ENCODE data around the gene IGLON5.

Gene IGLON5

DNA sequence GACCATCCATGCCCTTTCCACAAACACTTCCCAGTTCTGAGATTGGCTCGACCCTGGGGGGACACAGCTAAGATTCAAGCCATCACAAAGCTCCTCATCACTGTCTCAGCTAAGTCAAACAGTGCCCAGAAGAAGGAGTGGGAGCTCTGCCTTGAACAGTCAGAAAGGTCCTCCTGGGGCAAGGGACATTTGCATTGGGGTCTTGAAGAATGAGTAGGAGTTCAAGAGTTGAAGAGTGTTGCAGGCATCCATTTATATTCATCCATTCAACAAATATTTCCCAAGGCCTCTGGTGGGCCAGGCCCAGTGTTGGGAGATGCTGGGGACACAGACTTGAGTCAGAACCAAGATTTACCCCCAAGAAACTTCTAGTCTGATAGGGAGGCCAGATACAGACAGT, 6.5 kb downstream of the IGLON5 start:
- no peak for DNase-seq (ENCODE audit: low read depth)

DNA sequence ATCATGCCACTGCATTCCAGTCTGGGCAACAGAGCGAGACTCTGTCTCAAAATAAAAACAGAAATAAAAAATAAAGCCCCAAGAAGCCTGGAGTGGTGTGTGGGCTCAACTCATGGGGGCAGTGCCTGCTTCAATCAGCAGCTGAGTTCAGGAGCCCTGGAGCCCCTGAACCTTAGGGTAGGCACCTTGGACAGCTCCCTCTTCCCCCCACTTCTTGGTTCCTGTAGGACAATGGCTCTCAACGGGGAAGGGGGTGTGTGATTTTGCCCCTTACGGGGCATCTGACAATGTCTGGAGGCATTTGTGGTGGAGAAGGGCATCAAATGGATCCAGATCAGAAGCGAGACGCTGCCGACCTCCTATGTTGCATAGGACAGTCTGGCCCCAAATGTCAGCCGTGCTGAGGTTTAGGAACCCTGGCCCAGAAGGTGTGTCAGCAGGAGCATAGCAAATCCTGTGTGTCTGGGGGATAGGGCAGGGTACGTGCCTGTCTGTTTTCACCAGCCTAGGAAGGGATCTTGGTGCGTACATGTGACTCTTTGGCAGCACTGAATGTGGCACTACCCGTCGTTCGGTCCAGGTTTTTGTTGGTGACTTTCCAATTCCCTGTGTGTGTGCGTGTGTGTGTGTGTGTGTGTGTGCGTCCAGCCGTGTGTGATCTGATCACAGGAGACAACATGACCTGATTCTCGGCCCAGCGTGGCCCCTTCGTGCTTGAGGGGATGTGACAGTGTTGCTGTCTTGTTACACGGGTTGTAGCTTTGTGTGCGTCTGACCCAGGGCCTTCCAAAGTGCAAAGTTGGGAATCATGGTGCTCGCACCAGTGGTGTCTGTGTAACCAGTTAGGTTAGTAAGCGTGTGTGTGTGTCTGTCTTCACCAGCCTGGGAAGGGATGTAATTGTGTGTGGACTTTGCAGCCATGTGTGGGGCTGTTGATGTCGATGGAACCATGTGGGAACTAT, 7.5 kb downstream of the IGLON5 start:
- DNase-seq (ENCODE audit: low read depth) = no peak

DNA sequence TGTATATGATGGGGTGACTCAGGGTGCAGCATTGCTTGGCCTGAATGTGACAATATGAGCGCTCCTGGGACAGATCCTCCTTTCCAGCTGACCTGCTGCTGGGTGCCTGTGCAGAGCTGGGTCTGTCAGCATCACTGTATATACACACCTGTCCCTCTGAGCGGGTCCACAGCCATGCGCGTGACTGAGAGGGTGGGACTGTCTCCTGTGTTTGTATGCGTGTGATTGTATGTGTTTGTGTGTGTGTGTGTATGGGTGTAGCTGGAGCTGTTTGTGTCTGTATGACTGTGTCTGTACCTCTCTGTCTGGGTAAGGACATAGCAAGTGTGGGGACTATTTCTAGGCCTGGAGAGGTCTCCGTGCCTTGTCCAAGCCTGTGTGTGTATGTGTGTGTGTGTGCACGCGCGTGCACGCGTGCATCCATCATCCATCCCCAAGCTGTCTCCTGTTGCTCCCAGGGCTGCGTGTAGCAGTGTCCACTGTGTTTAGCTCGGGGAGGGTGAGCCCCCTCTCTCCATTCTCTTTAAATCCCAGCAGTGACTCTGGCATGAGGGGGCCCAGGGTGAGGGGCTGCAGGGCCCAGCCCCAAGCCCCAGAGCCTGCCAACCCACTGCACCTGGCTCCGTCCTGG, 8.3 kb downstream of the IGLON5 start:
- no peak for DNase-seq (ENCODE audit: low read depth)

DNA sequence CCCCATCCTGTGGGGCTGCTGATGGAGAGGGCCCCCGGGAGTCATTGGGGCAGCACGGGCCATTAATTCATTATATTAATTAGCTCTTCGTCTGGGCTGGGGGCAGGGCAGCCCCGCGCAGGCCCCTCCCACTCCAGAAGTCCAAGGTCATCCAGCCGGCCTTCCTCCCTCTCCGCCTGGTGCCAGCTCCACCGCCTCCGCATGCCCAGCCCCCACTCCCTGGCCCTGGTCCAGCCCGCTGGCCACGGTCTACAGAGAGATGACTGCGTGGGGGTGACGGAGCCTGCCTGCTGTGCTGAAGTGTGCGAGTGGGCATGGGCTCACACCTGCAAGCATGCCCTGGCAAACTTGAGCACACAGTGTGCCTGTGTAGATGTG, 8.8 kb downstream of the IGLON5 start:
- no peak for DNase-seq (ENCODE audit: low read depth)

DNA sequence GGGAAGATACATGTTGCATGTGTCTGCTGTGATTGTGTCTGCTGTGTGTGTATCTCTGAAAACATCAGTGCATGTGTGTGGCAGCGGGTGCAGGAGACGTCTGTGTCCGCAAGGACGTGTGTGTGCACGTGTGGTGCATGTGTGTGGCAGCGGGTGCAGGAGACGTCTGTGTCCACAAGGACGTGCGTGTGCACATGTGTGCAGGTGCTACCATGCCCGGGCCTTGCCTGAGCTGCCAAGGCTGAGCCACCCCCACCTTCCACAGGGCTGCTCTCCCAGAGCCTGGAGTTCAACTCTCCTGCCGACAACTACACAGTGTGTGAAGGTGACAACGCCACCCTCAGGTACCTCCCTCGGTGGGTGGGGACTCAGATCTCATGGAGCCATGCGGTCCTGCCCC, 10.4 kb downstream of the IGLON5 start:
- DNase-seq (ENCODE audit: low read depth) = no peak

DNA sequence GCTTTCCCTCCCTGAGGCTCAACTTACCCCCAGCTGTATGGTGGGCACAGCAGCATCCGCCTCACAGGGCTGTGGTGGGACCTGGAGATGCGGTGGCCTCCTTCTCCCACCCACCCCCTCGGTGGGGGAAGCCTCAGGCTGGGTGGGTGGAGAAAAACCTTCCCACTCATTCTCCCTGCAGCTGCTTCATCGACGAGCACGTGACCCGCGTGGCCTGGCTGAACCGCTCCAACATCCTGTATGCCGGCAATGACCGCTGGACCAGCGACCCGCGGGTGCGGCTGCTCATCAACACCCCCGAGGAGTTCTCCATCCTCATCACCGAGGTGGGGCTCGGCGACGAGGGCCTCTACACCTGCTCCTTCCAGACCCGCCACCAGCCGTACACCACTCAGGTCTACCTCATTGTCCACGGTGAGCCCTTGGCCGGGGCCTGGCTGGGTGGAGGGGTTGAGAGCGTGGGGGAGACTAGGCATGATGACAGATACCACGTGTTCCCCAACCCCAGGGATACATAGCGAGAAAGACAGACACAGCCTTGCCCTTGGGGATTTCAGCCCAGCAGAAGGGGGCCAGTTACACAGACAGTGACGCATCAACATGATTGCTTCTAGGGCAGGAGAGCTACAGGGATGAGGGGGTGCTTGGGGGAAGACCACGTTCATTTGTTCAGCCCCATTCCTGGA, 12.2 kb downstream of the IGLON5 start:
- no peak for DNase-seq (ENCODE audit: low read depth)

DNA sequence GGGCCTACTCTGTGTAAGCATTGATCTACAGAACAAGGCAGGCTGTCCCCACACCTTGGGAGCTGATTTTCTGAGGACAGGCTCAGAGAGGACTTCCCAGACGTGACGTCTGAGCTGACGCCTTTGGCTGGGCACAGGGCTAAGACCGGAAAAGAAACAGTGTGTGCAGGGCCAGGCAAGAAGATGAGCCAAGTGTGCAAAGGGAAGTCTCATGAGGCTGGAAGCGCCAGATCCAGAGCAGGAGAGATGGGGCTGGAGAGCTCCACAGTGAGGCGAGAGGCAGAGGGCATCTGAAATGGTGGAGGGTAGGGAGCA, 12.7 kb downstream of the IGLON5 start:
- DNase-seq (ENCODE audit: low read depth) = no peak

DNA sequence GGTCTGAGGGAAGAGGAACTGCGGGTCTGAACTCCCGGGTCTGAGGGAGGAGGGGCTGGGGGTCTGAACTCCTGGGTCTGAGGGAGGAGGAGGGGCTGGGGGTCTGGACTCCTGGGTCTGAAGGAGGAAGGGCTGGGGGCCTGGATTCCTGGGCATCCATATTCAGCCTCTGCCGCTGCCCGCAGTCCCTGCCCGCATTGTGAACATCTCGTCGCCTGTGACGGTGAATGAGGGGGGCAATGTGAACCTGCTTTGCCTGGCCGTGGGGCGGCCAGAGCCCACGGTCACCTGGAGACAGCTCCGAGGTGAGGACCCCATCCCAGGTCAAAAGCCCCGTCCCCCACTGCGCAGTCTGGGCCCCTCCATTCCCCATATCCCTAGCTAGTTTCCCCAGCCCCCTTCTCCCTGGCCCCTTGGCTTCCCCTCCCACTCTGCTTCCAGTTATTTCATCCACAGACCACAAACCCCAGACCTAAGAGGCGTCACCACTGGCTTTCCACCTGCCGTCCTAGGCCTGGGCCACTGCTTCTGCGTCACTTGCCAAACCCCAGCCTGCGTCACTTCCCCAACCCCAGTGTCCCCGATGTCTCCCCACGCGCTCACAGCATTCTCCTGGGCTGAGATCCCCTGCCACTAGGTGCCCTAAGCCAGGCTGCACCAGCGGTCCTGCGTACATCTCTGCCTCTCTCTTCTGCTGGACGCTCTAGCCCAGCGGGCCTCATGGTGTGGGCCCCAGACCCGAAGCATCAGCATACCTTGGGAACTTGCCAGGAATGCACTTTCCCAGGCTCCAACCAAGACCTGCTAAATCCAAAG, 13.9 kb downstream of the IGLON5 start:
- no peak for DNase-seq (ENCODE audit: low read depth)

DNA sequence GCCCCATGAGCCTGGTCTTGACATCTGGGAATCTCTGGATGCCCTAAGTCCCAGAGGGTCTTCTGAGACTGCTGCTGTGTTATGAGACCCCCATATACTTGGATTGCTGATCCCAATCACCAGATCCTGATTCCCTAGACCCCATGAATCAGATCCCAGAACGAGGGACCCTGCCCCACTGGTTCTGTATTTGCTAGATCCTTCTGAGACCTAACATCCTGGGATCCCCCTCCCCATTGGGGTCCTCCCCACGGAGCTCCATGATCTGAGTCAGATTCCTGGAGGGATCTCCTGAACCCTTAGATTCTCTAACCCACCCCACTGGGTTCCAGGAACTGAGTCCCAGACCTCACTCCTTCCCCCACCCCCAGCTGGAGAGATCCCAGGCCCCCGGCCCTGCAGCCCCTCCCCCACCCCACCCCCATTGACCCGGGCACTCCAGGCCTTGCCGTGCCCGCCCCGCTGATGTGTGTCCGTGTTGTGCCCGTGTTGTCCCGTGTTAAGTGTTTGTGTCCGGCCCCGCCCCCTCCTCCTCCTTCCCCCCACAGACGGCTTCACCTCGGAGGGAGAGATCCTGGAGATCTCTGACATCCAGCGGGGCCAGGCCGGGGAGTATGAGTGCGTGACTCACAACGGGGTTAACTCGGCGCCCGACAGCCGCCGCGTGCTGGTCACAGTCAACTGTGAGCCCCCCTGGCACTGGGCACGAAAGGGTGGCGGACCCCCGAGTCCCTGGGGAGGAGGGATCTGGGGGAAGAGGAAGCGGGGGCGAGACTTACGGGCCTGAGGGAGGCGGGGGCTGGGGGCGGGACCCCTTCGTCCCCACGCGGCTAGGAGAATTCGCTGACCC, 15.0 kb downstream of the IGLON5 start:
- no peak for DNase-seq (ENCODE audit: low read depth)

DNA sequence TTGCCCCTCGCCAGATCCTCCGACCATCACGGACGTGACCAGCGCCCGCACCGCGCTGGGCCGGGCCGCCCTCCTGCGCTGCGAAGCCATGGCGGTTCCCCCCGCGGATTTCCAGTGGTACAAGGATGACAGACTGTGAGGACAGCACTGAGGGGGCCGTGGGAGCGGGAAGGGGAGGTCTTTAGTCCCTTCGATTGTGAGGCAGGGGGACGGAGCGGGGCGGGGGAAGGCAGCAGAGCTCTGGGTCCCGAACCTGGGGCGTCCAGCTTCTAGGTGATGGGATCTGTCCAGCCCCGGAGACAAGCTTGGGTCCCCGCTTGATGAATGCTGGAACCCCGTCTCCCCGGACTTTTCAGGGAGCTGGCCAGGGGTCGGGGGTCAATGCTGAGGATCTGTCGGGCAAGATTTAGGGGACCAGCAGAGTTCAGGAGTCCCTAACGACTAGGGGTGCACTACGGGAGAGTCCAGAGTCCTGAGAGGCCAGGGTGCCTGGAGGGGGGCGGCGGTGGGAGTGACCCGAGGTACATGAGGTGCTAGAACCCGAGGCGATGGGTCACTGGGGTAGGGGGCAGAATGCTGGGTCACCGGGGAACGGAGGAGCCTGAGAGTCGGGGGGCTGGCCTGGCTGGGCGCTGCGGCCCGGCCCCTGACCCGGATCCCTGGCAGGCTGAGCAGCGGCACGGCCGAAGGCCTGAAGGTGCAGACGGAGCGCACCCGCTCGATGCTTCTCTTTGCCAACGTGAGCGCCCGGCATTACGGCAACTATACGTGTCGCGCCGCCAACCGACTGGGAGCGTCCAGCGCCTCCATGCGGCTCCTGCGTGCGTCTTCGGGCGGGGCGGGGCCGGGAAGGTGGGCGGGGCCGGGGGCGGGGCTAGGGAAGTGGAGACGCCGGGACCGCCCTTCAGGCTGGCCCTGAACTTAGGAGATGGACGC, 15.9 kb downstream of the IGLON5 start:
- DNase-seq (ENCODE audit: low read depth) = no peak

DNA sequence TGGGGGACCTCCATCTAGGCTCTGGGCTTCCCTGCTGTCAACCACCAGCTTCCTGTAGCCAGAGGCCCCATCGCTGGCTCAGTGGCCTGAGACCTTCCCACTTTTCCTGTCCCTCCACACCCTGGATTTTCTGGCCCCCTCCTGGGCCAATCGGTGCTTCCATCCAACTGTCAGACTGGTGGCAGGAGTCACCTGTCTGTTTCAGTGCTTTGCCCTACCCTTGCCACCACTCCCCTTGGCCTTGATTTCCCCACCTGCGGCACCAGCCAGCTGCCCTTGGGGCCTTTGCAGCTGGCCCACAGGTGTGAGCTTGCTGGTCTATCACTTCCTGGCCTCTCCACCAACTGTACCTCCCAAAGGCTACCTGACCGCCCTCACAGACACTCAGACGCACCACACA, 18.0 kb downstream of the IGLON5 start:
- no peak for DNase-seq (ENCODE audit: low read depth)

DNA sequence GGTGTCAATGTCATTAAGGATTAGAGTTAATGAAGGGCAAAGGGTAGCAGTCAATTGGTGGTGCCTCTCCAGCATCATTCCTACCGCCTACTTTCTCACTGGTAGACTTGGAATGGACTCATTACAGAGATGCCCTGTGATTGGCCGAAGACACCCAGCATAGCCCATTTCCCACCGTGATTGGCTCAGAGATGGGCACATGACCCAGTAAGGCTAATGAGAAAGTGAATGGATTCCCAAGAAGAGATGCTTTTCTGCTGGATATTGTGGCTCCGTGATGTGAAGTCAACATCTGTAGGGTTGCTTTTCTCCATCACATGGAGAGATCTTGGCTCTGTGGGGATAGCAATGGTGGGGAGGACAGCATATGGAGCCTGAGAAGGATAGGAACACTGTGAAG, 18.9 kb downstream of the IGLON5 start:
- DNase-seq (ENCODE audit: low read depth) = no peak

DNA sequence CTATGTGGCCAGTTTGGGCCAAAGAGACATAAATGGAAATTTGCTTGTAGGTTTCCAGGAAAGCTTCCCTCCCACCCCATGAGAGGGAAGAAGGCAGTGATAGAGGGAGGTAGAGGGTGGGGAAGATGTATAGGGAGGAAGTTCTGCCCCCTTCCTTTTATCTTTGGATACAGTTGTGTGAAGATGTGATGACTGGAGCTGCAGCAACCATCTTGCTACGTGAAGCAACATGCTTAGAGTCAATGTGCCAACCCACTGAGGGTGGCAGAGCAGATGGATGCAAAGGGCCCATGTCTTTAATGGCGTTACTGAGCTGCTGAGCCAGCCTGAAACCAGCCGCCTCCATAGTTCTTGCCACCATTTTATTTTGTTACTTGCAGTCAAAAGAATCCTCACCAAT, 19.7 kb downstream of the IGLON5 start:
- DNase-seq (ENCODE audit: low read depth) = no peak

DNA sequence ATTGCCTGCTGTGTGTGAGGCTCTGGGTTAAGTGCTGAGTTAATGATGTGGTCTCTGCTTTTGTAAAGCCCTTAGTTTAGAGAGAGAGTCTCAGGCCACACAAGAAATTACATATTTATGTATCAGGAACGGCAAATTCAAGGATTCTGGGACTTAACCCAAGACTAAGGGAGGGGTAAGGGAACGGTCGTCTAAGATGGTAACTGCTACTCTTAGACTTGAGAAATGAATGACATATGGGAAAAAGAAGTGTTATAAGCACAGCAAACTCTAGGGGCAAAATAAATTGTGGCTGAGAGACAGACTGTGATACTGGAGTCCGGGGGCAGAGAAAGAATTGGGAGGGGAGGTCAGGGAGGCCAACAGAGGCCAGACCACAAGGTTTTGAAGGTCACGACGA, 20.3 kb downstream of the IGLON5 start:
- no peak for DNase-seq (ENCODE audit: low read depth)

DNA sequence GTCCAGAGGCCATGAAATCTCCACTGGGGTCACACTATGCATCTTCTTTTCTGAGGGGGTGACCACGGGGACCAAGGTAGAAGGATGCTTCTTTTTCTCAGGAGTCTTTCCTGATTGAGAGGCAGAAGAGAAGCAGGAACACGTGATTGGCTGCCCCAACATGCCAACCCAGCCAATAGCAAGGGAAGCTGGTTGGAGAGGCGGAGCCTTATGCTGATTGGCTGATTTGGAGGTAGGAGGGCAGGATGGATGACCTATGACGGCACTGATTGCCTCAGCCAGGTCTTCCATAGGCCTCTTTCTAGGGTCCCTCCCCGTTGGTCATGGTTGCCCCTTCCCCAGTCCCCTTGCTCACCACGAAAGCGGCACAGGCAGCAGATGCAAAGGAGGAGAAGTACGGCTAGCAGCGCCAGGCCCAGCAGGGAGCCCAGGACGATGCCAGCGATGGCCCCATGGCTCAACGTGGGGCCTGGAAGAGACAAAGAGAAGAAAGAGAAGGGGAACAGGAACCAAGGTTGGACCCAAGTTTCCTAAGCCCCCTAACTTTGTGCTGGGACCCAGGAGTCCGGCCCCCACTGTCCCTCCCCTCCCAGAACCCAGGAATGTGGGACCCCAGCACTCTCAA, 22.5 kb downstream of the IGLON5 start:
- no peak for DNase-seq (ENCODE audit: low read depth)

DNA sequence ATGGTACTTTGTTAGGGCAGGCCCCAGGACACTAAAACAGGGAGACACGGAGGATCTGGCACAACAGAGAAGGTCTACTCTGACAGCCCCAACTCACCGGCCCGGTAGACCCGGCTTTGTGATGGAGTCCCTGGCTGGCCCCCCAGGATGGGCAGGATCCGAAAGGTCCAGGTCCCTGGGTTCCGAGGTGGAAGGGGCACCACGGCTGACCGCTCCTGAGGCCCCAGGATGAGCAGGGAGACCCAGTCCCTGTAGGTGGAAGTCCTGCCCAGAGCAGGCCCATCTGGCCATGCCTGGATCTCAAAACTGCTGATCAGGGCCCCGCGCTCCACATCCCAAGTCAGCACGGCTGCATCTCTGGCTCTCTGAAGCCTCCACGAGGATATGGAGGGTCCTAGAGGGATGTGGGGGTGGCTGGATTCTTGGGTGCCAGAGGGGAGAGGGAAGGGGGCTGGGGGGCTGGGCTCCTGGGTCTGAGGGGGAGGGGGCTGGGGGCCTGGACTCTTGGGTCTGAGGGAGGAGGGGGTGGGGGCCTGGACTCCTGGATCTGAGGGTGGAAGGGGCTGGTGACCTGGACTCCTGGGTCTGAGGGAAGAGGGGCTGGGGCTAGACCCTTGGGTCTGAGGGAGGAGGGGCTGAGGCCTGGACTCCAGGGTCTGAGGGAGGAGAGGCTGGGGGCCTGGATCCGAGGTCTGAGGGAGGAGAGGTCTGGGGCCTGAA, 25.9 kb downstream of the IGLON5 start:
- no peak for DNase-seq (ENCODE audit: low read depth)

DNA sequence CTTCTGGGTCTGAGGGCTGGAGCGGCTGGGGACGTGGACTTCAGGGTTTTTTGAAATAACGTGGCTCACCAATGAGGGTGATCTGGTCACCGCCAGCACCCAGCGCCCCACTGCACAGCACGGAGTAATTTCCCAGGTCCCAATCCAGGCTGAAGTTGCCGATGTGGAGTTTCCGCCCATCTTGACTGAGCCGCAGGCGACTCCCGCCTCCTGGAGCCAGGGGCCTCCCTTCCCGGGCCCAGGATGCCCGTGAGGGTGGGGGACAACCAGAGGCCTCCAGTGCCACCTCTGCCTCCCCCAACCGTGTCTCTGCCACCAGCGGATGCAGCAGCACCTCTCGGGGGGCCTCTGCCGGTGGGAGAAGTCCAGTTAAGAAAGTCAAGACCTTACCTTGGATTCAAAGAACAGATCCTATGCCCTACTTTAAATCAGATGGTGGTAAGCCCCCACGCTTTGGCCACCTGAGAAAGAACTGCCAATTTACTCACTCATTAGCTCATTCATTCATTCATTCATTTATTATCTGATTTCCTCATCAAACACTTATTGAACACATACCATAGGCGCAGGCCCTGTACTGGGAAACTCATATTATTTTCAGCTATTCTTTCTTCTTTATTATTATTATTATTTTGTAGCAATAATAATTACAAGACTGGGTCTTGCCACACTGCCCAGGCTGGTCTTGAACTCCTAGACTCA, 26.6 kb downstream of the IGLON5 start:
- DNase-seq (ENCODE audit: low read depth) = no peak

DNA sequence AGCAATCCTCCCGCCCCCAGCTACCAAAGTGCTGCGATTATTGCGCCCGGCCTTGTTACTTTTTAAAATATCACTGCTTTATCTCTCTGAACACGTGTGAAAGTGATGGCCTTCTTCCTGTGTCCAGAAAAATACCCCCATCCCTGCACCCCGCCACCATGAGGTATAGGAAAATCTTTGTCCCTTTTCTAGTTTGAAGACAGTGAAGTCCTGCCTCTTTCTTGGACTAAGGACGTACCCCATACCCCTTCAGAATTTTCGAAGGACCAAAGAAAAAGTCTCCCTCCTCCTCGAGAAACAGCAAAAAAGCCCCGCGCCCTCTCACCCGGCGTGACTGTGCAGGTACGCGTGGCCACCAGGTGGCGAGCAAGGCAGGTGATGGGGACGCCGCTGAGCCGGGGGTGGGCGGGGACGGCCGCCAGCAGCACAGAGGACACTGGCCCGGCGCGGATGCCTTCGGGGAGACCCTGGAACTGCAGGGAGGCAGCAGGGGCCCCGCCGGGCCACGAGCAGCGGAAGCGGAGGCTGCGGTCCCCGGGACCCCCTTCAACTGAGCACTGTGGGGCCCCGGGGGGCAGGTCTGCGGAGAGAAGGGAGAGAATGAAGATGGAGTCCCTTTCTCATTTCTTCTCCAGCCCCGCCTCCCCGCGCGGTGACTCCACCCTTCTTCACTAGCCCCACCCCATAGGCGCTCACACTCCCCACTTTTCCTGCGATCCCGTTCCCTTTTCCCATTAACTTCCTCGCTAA, 27.3 kb downstream of the IGLON5 start:
- peak; percentile 76 for DNase-seq (ENCODE audit: low read depth)

Data from stimulated activated CD8-positive, alpha-beta memory T cell treated with anti-CD3 and anti-CD28 coated beads, Interleukin-12 subunit alpha, Interleukin-12 subunit beta, amount 100 ng/mL, for 4 hours (primary cell).